GM19463 (cell line): Measurements from ENCODE around the gene LBR.
A peak's percentile ranks its signal among the peaks of the same experiment; 100 is the strongest.
"Not testable (repeated sequence)": the region's sequence is repeated elsewhere in the genome, so short reads cannot be mapped to it uniquely, and the experiment has no call there.

ENCODE experiments used
- ATAC-seq: cut with Tn5 transposase; IDR thresholded peaks from one replicate; pipeline ENCODE4 v1.9.1; 2021; ENCODE audit warnings: mild to moderate bottlenecking, moderate library complexity; ENCODE audit not compliant: unreplicated experiment

Gene LBR

DNA sequence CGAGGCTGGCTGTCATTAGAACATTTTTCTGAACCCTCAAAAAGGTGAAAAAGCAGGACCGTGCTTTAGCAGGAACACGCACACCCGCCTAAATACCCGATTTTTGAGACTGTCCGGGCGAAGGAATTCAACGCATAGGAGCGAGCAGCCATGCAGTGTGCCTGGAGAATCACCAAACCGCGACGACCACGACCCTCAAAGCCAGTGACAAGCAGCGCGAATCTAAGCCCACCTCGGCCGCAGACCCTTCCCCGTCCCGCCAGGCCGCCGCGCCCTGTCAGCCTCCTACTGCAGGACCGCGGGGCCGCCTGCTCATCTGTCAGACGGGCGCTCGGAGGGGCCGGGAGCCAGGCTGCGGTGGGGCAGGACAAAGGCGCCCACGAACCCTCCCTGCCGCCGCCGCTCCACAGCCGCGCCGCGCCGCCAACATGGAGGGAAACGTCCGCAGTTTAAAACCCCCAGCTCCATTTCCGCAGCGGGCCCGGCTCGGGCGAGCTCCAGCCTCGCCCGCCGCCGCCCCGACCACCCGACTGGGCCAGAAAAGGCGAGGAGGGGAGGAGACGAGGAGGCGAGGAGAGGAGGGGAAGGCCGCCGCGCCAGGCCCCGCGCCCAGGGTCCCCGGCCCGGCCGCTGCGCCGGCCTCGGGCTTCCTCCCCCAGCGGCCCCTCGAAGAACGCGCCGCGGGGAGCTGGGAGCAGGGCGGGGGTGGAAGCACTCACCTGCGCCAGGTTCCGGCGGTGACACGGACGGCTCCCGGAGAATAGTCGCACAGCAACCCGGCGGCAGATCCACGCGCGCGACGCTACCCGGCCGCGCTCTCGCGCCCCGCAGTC is at the start of gene LBR:
TSS of gene LBR (minus strand) at position 804 of the 833 bp plus-strand sequence. CDS start 3,963 bp downstream, outside the sequence.
- peak; percentile 26 for ATAC-seq

DNA sequence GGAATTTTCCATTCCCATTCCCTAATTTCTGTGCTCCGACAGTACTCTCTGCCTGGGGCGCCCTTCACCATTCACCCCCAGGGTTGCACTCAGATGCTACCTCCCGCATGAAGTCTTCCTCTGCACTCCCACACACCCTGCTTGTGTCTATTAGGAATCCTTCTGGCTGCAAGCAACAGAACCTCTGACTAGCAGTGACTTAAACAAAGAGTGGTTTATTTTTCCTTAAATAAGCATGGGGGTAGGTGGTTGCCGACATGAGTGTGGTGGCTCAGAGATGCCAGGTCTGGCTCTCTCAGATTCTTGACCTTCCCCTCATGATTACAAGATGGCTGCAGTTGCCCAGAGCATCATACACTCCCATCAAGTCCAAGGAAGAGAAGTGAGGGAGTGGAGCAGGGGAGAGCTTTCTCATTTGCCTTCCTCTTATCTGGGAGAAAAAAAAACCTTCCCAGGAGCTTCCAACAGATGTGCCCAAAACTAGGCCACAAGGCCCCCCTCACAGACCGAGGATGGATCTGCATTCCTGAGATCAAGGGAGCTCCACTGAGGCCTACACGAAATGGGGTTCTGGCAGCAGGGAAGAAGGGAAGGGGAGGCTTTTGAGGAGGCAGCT is 49.6 kb upstream of the LBR start:
- ATAC-seq: no peak

DNA sequence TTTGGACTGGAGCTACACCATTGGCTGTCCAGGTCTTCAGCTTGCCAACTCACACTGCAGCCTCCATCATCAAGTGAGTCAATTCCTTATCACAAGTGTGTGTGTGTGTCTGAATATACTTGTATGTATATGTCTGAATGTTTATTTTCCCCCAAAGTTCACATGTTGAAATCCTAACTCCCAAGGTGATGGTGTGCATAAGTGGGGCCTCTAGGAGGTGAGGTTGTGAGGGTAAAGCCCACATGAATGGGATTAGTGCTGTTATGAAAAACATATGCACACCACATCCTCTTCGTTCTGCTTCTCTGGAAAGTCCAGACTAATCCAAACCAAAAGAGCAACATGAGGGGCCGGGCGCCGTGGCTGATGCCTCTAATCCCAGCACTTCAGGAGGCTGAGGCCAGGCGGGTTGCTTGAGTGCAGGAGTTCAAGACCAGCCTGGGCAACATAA is 48.7 kb upstream of the LBR start:
- ATAC-seq: no peak

DNA sequence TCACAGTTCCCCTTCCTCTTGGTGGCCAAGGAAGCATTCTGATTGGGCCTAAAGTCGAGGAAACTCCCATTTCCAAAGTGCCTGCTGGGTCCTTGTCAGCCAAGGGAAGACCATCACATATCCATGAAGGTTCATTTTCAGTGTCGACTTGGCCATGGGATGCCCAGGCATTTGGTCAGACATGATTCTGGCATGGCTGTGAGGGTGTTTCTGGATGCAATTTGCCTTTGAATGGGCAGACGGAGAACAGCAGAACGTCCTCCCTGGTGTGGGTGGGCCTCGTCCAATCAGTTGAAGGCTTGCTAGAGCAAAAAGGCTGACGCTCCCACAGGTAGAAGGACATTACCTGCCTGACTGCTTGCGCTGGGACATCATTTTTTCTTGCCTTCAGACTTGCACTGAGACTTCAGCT is 48.3 kb upstream of the LBR start:
- ATAC-seq: no peak

DNA sequence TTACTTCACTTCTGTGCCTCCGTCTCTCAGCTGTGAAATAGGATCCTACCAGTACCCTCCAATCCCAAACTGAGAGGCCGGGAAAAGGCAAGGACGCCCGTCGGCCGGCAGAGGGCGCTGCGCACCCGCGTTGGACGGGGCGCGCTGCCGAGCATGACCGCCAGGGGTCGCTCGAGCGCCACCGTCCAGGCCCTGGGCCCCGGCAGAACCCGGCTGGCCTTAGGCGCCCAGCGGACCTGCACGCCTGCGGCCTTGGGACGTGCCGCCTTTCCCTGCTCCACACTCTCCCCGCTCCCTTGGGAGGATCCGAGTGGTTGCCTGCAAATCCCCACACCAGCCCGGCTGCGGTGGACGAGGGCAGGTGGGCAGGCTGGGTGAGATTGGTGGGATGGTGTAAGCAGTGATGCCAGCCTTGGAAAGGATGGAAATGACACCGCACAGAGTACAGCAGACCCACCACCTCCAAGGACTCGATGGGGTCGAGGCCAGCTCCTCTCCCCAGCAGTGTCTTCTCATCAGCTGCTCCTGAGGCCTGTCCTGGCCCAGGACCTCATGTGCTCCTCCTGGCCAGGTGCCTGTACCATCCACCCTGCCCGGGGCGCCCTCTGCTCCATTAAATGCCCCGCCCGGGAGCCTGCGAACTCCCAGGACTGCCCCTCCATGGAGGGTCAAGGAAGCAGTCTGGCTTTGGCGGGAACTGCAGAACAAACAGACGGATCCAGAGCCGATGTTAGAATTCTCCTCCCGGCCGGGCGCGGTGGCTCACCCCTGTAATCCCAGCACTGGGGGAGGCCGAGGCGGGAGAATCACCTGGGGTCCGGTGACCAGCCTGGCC is 47.4 kb upstream of the LBR start:
- ATAC-seq: peak; percentile 57

DNA sequence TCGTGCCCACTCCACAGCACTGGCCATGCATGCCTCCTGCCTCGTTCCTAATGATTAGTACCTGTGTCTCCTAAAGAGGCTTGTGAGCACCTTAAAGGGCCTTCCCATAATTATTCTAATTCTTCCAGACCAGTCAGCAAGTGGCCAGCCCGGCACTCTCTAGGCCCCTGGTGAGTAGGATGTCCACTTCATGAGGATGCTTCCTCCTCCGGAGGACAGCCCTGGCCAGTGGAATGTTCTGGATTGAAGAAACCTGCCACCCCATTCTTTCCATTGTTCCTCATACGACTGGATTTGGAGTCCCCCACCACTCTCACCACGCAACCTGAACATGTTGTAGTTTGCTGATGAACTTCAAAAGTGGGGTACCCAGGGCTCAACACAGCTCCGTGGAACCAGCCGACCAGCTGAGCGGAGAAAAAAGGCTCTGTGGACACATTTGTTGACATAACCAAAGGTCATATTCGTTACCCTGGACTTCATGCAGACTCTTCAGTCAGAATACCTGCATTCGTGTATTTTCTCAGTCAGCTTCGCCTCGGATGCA is 46.7 kb upstream of the LBR start:
- ATAC-seq: no peak

DNA sequence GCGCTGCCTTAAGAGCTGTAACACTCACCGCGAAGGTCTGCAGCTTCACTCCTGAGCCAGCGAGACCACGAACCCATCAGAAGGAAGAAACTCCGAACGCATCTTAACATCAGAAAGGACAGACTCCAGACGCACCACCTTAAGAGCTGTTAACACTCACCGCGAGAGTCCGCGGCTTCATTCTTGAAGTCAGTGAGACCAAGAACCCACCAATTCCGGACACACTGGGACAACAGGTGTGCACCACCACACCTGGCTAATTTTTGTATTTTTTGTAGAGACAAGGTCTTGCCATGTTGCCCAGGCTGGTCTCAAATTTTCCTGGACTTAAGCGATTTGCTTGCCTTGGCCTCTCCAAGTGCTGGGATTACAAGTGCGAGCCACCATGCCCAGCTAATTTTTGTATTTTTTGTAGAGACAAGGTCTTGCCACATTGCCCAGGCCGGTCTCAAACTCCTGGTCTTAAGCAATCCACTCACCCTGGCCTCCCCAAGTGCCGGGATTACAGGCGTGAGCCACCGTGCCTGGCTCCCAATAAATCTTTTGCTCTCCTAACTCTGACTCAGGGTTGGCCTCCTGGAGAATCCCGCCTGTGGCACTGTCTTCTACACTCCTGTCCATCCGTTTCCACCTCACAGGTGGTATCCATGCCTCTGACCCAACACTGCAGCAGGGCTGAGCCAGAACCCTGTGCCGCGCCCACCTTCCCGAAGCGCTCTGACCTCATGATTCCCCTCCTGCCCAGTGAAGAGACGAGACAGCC is 46.0 kb upstream of the LBR start:
- ATAC-seq: not testable (repeated sequence)

DNA sequence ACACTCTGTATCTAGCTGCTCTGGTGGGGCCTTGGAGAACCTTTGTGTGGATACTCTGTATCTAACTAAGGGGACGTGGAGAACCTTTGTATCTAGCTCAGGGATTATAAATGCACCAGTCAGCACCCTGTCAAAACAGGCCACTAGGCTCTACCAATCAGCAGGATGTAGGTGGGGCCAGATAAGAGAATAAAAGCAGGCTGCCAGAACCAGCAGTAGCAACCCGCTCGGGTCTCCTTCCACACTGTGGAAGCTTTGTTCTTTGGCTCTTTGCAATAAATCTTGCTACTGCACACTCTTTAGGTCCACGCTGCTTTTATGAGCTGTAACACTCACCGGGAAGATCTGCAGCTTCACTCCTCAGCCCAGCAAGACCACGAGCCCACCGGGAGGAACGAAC is 45.4 kb upstream of the LBR start:
- not testable (repeated sequence) for ATAC-seq

DNA sequence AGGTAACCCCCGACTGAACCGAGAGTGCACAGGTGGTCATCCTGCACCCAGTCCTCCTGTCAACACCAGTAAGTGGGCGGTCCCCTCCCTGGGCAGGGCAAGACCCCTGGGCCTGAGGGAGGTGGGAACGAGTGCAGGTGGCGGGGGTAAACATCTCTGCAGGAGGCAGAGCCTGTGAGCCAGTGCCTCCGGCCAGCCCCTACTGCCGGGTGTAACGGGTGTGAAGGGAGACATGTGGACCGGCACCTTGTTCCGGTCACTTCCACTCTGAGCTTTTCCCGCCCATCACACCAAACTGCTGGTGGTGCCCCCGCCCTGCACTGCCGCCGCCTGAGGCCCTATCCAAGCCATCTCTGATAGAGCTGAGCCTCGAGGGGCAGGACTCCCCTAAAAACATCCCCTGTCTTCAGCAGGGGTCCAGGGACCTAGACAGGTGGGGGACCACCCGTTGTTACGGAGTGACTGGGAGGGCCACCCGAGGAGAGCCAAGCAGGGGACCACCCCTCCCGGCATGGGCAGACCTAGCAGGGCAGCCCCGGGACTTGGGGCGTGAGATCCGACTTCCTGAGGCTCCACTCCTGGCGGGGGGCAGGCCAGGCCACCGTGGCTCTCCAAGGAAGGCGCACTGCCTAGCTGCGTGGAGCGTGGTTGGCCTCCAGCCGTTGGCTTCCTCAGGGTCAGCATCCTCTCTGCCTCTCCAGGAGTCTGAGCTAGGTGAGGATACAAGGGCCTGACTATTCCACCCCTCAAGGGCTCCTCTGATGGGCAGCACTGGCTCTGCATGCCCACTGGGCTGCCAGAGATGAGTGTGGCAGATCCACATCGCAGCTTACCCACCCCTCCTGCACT is 43.8 kb upstream of the LBR start:
- ATAC-seq: no peak

DNA sequence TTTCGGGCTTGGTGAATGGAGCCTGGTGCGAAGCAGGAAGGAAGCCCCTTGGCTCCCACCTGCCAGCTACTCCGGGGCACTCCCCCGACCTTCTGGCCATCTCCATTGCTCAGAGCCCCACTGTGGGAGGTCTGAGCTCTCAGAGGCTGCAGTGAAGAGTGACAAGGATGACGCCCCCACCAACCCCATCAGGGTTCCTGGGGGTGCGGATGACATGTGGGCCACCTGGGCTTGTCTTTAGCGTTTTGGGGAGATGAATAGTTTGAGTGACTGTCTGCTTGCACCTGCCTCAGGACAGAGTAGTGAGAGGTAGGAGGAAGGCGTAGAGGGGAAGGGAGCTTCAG is 43.2 kb upstream of the LBR start:
- no peak for ATAC-seq

DNA sequence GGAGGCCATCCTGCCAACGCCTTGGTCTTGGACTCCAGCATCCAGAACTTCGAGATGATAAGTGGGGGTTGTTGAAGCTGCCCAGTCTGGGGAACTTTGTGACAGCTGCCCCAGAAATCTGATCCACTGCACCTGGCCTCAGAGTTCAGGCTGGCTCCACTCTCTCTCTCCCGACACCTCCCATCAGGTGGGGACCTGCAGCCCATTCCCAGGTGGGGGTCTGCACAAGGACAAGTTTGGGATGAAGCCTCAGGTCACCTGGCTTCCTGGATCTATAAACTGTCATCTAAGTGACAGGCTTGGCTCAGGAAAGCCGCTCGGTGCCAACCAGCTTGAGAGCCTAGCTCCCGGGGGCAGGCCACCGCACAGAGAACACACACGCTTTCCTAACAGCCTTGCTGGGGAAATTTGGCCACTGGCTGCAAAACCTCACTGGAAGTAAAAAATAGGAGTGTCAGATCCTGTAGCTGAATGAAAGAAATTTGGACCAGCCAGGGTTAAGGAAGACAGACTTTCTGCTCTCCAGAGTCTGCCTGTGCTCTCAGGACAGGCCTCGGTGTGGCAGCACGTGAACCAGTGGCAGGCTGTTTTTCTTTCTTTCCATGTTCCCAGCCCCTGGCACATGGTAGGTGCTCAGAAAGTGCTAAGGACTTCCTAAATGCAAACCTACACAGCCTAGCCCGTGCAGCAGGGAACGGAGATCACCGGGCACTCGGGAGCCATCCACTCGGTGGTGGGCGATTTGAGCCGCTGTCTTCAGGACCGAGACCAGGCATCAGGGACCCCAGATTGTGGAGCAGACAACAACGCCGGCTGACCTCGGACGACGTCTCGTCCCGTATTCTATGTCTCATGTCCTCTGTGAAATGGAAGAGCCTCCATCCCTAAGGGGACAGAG is 42.6 kb upstream of the LBR start:
- no peak for ATAC-seq

DNA sequence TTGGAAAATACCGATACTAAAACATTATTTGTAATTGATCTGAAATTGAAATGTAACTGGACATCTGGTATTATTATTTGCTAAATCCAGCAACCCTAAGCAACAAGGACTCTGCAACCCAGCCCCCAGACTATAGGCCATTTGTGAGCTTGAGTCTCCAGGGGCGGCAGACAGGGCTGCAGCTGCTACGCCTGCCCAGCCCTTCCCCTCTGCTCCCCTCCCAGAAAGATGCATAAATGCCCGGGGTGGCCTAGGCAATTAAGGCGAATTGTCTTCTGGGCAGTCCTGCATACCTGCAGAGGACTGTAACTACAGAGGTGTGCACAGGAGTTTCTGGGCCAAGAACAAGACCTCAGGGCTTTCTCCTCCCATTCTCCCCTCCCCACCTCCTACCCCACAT is 41.2 kb upstream of the LBR start:
- ATAC-seq: no peak

DNA sequence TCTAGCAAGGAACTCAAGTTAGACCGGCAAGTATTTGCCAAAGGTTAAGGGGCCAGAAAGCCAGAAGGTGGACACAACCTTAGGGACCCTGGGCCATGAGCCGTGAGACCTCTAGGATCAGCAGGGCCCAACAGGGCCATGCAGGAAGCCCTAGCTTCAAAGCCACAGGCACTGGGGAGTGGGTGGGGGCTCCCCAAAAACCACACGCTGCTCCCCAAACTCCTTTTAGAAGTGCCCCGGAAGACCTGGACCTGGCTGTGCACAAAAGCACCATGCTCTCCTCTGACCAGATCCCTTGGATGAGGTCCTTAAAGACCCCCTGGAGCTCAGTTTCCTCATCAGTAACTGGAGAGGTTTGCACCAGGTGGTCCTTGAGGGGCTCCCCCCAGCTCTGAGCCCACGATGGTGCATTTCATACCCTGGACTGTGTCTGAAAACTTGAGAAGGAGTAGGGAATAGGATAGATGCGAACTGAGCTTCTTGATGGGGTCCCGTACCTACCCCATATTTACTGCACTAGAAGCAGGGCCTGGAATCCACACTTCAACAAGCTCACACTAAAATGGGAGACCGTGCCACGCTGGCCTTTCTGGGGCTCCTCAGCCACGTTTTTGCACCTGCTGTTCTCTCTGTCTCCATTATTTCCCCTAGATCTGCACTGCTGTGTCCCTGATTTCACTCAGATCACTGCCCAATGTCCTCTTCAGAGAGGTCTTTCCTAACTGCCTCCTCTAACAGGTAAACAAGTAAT is 40.6 kb upstream of the LBR start:
- ATAC-seq: no peak

DNA sequence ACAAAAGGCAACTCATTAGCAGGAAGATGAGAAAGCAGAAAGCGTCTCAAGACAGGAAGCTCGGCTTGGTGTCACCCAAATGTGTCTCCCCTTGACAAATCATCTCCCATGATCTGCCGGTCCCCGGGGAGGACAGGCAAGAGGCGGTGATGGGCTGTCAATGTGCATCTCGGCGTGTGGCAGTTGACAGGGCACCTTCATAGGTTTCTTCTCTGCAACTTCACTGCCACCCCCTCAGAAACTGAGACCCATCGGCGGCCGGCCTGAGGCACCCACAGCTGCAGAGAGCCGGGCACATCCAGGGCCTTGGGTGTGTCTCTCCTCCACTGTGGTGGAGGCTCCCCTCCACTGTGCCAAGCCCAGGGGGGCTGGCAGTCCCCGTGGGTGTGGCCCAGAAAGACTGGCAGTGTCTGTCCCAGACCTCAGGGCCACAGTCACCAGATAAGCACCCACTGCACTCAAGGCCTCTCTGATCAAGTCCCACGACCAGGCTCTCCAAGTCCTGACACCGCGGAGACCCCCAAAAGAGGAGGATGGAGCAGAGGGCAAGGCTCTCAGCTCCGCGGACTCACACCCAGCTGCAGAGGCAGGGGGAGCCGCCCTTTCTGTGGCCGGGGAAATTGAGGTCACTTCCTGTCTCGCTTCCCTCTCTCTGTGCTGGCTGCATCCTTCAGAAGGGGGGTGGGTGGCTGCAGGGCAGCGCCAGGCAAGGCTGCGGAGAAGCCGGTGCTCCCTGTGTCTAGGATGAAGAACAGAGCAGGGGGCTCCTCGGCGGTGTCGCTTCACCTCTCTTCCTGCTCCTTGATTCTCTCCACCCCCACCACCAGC is 39.6 kb upstream of the LBR start:
- peak; percentile 91 for ATAC-seq

DNA sequence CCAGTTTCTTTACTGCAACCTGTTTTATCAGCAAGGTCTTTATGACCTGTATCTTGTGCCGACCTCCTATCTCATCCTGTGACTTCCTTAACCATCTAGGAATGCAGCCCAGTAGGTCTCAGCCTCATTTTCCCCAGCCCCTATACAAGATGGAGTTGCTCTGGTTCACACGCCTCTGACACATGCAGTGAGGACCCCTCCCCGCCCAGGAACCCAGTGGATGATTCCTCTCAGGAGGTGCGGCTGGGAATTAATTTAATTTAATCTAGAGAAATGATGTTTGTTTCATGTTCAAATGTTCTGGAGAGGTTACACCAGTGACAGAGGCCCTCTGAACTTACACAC is 39.0 kb upstream of the LBR start:
- peak; percentile 1 for ATAC-seq

DNA sequence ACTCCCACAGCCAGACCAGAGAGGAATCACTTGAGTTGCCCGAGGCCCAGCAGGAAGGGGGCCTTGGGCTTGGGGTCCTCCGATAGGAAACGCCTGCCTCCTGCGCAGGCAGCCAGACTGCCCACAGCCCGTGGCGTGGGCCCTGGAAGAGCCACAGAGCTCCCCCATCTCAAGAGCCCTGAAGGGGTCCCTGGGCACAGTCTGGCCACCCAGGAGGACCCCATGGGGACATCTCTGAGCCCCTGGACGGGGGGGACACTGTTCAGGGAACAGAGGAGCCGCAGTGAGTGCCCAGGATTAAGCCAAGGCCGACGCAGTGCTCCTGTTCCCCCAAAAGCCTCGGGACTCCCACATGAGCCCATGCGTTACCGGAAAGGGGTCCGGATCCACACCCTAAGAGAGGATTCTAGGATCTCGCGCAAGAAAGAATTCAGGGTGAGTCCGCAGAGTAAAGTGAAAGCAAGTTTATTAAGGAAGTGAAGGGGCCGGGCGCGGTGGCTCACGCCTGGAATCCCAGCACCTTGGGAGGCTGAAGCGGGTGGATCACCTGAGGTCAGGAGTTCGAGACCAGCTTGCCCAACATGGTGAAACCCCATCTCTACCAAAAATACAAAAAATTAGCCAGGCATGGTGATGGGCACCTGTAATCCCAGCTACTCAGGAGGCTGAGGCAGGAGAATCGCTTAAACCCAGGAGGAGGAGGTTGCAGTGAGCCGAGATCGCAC is 38.1 kb upstream of the LBR start:
- ATAC-seq: no peak
